ENCODE measurements around the gene CD44. TPM values are rescaled to one million over a fixed set of nuclear protein-coding genes. Genes with fewer than 3 reads are reported as not detected.

Gene CD44
- total and polyA plus RNA-seq, 5 donors from 2014 or later = 441 to 1,181 (median 497) TPM

GRCh38 chr11:35259529-35259928 is 120.6 kb downstream of the CD44 start:
- H3K36me3 Mint-ChIP-seq = no peaks in the 10 kb centered on the region
- H3K4me1 Mint-ChIP-seq = peaks cover 4 to 34% (median 25%) of the 10 kb centered on the region in 4 donors
- Histone ChIP-seq H3K27me3 (ENCODE audit: control insufficient read depth, insufficient read depth, low read length) (no peaks in the 10 kb centered on the region), H3K36me3 (ENCODE audit: control insufficient read depth, insufficient read depth, low read length) (no peaks in the 10 kb centered on the region), H3K9me3 (ENCODE audit: control insufficient read depth in 2 of 2, low read length in 2 of 2) (no peaks in the 10 kb centered on the region), H3K4me3 (ENCODE audit: low read depth, low read length) (no peak overlapping the region), H3K27ac (ENCODE audit: insufficient read depth, low read length, poor library complexity, severe bottlenecking) (no peak overlapping the region), H3K4me1 (ENCODE audit: control insufficient read depth, insufficient read depth, low read length, poor library complexity, severe bottlenecking) (peaks cover 18% of the 10 kb centered on the region)
- no peak overlapping the region for H3K27ac Mint-ChIP-seq
- H3K9me3 Mint-ChIP-seq = peaks cover 0 to 1% (median 0%) of the 10 kb centered on the region in 7 donors
- peaks cover 14% of the 10 kb centered on the region for H3K27me3 Mint-ChIP-seq
- no peak for DNase-seq
- ATAC-seq (ENCODE audit: low read depth in 2 of 2) = no peak
- no peak overlapping the region for H3K4me3 Mint-ChIP-seq

GRCh38 chr11:35260342-35260985 is 121.5 kb downstream of the CD44 start:
- Mint-ChIP-seq H3K4me3 (no peak overlapping the region), H3K27me3 (peaks cover 14% of the 10 kb centered on the region), H3K4me1 (peaks cover 4 to 34% (median 25%) of the 10 kb centered on the region in 4 donors), H3K36me3 (no peaks in the 10 kb centered on the region), H3K9me3 (peaks cover 0 to 1% (median 0%) of the 10 kb centered on the region in 7 donors), H3K27ac (no peak overlapping the region)
- Histone ChIP-seq H3K27ac (ENCODE audit: insufficient read depth, low read length, poor library complexity, severe bottlenecking) (no peak overlapping the region), H3K4me3 (ENCODE audit: low read depth, low read length) (no peak overlapping the region), H3K9me3 (ENCODE audit: control insufficient read depth in 2 of 2, low read length in 2 of 2) (no peaks in the 10 kb centered on the region), H3K4me1 (ENCODE audit: control insufficient read depth, insufficient read depth, low read length, poor library complexity, severe bottlenecking) (peaks cover 18% of the 10 kb centered on the region), H3K27me3 (ENCODE audit: control insufficient read depth, insufficient read depth, low read length) (no peaks in the 10 kb centered on the region), H3K36me3 (ENCODE audit: control insufficient read depth, insufficient read depth, low read length) (no peaks in the 10 kb centered on the region)
- DNase-seq (no peak), ATAC-seq (ENCODE audit: low read depth in 2 of 2) (no peak)

GRCh38 chr11:35261197-35261596 is 122.2 kb downstream of the CD44 start:
- Histone ChIP-seq H3K27ac (ENCODE audit: insufficient read depth, low read length, poor library complexity, severe bottlenecking) (no peak overlapping the region), H3K4me3 (ENCODE audit: low read depth, low read length) (no peak overlapping the region), H3K9me3 (ENCODE audit: control insufficient read depth in 2 of 2, low read length in 2 of 2) (no peaks in the 10 kb centered on the region), H3K4me1 (ENCODE audit: control insufficient read depth, insufficient read depth, low read length, poor library complexity, severe bottlenecking) (peaks cover 18% of the 10 kb centered on the region), H3K36me3 (ENCODE audit: control insufficient read depth, insufficient read depth, low read length) (no peaks in the 10 kb centered on the region), H3K27me3 (ENCODE audit: control insufficient read depth, insufficient read depth, low read length) (no peaks in the 10 kb centered on the region)
- Mint-ChIP-seq H3K4me3 (no peak overlapping the region), H3K9me3 (peaks cover 0 to 1% (median 0%) of the 10 kb centered on the region in 7 donors), H3K36me3 (no peaks in the 10 kb centered on the region), H3K4me1 (peaks cover 0 to 32% (median 22%) of the 10 kb centered on the region in 4 donors), H3K27ac (no peak overlapping the region), H3K27me3 (peaks cover 14% of the 10 kb centered on the region)
- ATAC-seq (ENCODE audit: low read depth in 2 of 2) (no peak), DNase-seq (no peak)

GRCh38 chr11:35262056-35262455 is 123.1 kb downstream of the CD44 start:
- no peaks in the 10 kb centered on the region for H3K9me3 ChIP-seq (ENCODE audit: control insufficient read depth in 2 of 2, low read length in 2 of 2)
- peaks cover 0 to 26% (median 16%) of the 10 kb centered on the region in 4 donors for H3K4me1 Mint-ChIP-seq
- H3K36me3 Mint-ChIP-seq = no peaks in the 10 kb centered on the region
- no peaks in the 10 kb centered on the region for H3K27me3 ChIP-seq (ENCODE audit: control insufficient read depth, insufficient read depth, low read length)
- H3K27me3 Mint-ChIP-seq = peaks cover 14% of the 10 kb centered on the region
- no peak overlapping the region for H3K27ac Mint-ChIP-seq
- peak overlapping the region in 1 of 4 donors; percentile 55 for H3K4me3 Mint-ChIP-seq
- peaks cover 0 to 1% (median 0%) of the 10 kb centered on the region in 7 donors for H3K9me3 Mint-ChIP-seq
- DNase-seq (no peak), ATAC-seq (ENCODE audit: low read depth in 2 of 2) (no peak)
- H3K36me3 ChIP-seq (ENCODE audit: control insufficient read depth, insufficient read depth, low read length) = no peaks in the 10 kb centered on the region
- no peak overlapping the region for H3K27ac ChIP-seq (ENCODE audit: insufficient read depth, low read length, poor library complexity, severe bottlenecking)
- H3K4me3 ChIP-seq (ENCODE audit: low read depth, low read length) = no peak overlapping the region
- H3K4me1 ChIP-seq (ENCODE audit: control insufficient read depth, insufficient read depth, low read length, poor library complexity, severe bottlenecking) = peaks cover 11% of the 10 kb centered on the region

GRCh38 chr11:35262735-35263134 is 123.8 kb downstream of the CD44 start:
- peaks cover 0 to 19% (median 9%) of the 10 kb centered on the region in 4 donors for H3K4me1 Mint-ChIP-seq
- no peak overlapping the region for H3K27ac Mint-ChIP-seq
- peaks cover 0 to 1% (median 0%) of the 10 kb centered on the region in 7 donors for H3K9me3 Mint-ChIP-seq
- Histone ChIP-seq H3K9me3 (ENCODE audit: control insufficient read depth in 2 of 2, low read length in 2 of 2) (no peaks in the 10 kb centered on the region), H3K4me3 (ENCODE audit: low read depth, low read length) (no peak overlapping the region), H3K27me3 (ENCODE audit: control insufficient read depth, insufficient read depth, low read length) (no peaks in the 10 kb centered on the region), H3K36me3 (ENCODE audit: control insufficient read depth, insufficient read depth, low read length) (no peaks in the 10 kb centered on the region), H3K4me1 (ENCODE audit: control insufficient read depth, insufficient read depth, low read length, poor library complexity, severe bottlenecking) (peaks cover 4% of the 10 kb centered on the region), H3K27ac (ENCODE audit: insufficient read depth, low read length, poor library complexity, severe bottlenecking) (no peak overlapping the region)
- H3K4me3 Mint-ChIP-seq = no peak overlapping the region
- no peak for DNase-seq
- no peaks in the 10 kb centered on the region for H3K36me3 Mint-ChIP-seq
- peaks cover 14% of the 10 kb centered on the region for H3K27me3 Mint-ChIP-seq
- no peak for ATAC-seq (ENCODE audit: low read depth in 2 of 2)

GRCh38 chr11:35265755-35266454 is 126.9 kb downstream of the CD44 start:
- H3K36me3 Mint-ChIP-seq = no peaks in the 10 kb centered on the region
- Histone ChIP-seq H3K4me1 (ENCODE audit: control insufficient read depth, insufficient read depth, low read length, poor library complexity, severe bottlenecking) (no peaks in the 10 kb centered on the region), H3K36me3 (ENCODE audit: control insufficient read depth, insufficient read depth, low read length) (no peaks in the 10 kb centered on the region), H3K27me3 (ENCODE audit: control insufficient read depth, insufficient read depth, low read length) (no peaks in the 10 kb centered on the region), H3K4me3 (ENCODE audit: low read depth, low read length) (no peak overlapping the region), H3K9me3 (ENCODE audit: control insufficient read depth in 2 of 2, low read length in 2 of 2) (no peaks in the 10 kb centered on the region), H3K27ac (ENCODE audit: insufficient read depth, low read length, poor library complexity, severe bottlenecking) (no peak overlapping the region)
- peaks cover 0 to 1% (median 0%) of the 10 kb centered on the region in 7 donors for H3K9me3 Mint-ChIP-seq
- no peak overlapping the region for H3K4me3 Mint-ChIP-seq
- DNase-seq (no peak), ATAC-seq (ENCODE audit: low read depth in 2 of 2) (no peak)
- H3K27ac Mint-ChIP-seq = no peak overlapping the region
- H3K27me3 Mint-ChIP-seq = peaks cover 17% of the 10 kb centered on the region
- peaks cover 0 to 5% (median 5%) of the 10 kb centered on the region in 4 donors for H3K4me1 Mint-ChIP-seq

GRCh38 chr11:35267504-35267903 is 128.5 kb downstream of the CD44 start:
- Histone ChIP-seq H3K27me3 (ENCODE audit: control insufficient read depth, insufficient read depth, low read length) (no peaks in the 10 kb centered on the region), H3K4me3 (ENCODE audit: low read depth, low read length) (no peak overlapping the region), H3K4me1 (ENCODE audit: control insufficient read depth, insufficient read depth, low read length, poor library complexity, severe bottlenecking) (peaks cover 4% of the 10 kb centered on the region), H3K9me3 (ENCODE audit: control insufficient read depth in 2 of 2, low read length in 2 of 2) (no peaks in the 10 kb centered on the region), H3K27ac (ENCODE audit: insufficient read depth, low read length, poor library complexity, severe bottlenecking) (no peak overlapping the region), H3K36me3 (ENCODE audit: control insufficient read depth, insufficient read depth, low read length) (no peaks in the 10 kb centered on the region)
- Mint-ChIP-seq H3K27ac (no peak overlapping the region), H3K4me1 (peaks cover 9 to 18% (median 15%) of the 10 kb centered on the region in 4 donors), H3K36me3 (no peaks in the 10 kb centered on the region), H3K9me3 (no peaks in the 10 kb centered on the region), H3K4me3 (no peak overlapping the region), H3K27me3 (peaks cover 7% of the 10 kb centered on the region)
- DNase-seq (no peak), ATAC-seq (ENCODE audit: low read depth in 2 of 2) (no peak)

Measured in CD4-positive, CD25-positive, alpha-beta regulatory T cell (primary cell).